H1 (cell line): ENCODE data around the gene SLC25A26. TPM values are rescaled to one million over a fixed set of nuclear protein-coding genes. Genes with fewer than 3 reads are reported as not detected.
"Not testable (repeated sequence)": the region's sequence is repeated elsewhere in the genome, so short reads cannot be mapped to it uniquely, and the experiment has no call there.

Experiments used
- CTCF ChIA-PET: fragments of 300-600 bp; sonication (Branson Sonifier 250); formaldehyde crosslinking; loops from one replicate; lab custom pipeline; 2021; ENCODE audit not compliant: partially characterized antibody; lab: Charles Lee
- POLR2A ChIA-PET: fragments of 300-600 bp; sonication (Branson Sonifier 250); formaldehyde crosslinking; loops from one replicate; lab custom pipeline; 2021; ENCODE audit warnings: inconsistent platforms; ENCODE audit not compliant: partially characterized antibody; lab: Charles Lee
- DNase-seq, 2 experiments: peaks; one replicate each; pipeline versions ENCODE4 v3.0.0 to v3.0.0-alpha.2; 2010 to 2022; ENCODE audit warnings: low spot score in 2 of 2, low read depth in 1 of 2, mixed read lengths in 1 of 2
- FAIRE-seq: peaks from 2 replicates; lab custom pipeline; 2011; peaks lifted over from hg19 to GRCh38; lab: Jason Lieb, UNC
- H2AFZ ChIP-seq: 2 replicates; pipeline ENCODE4 v1.8.1; 2012; ENCODE audit warnings: low read length, inconsistent platforms
- H2AK5ac ChIP-seq: 2 replicates; pipeline ENCODE4 v1.6.1; 2013; ENCODE audit warnings: low read depth, low read length
- H2BK120ac ChIP-seq: replicated peaks from 2 replicates; pipeline ENCODE3; 2013; ENCODE audit warnings: low read depth, low read length, inconsistent platforms
- H2BK12ac ChIP-seq: 2 replicates; pipeline ENCODE4 v1.6.1; 2013; ENCODE audit warnings: low read depth, low read length
- H2BK15ac ChIP-seq: 2 replicates; pipeline ENCODE4 v1.6.1; 2013; ENCODE audit warnings: low read length
- H2BK20ac ChIP-seq: 2 replicates; pipeline ENCODE4 v1.6.1; 2013; ENCODE audit warnings: low read length
- H2BK5ac ChIP-seq: 2 replicates; pipeline ENCODE4 v1.6.1; 2013; ENCODE audit warnings: low read depth, low read length
- H3K14ac ChIP-seq: 2 replicates; pipeline ENCODE4 v1.6.1; 2013; ENCODE audit warnings: inconsistent platforms; ENCODE audit not compliant: insufficient read length
- H3K18ac ChIP-seq: 2 replicates; pipeline ENCODE4 v1.6.1; 2013; ENCODE audit warnings: low read length; ENCODE audit errors: extremely low read depth
- H3K23ac ChIP-seq: 2 replicates; pipeline ENCODE4 v1.6.1; 2013; ENCODE audit warnings: inconsistent platforms; ENCODE audit not compliant: insufficient read length
- H3K23me2 ChIP-seq: 2 replicates; pipeline ENCODE4 v1.6.1; 2013; ENCODE audit warnings: low read depth, low read length
- H3K27ac ChIP-seq: 2 replicates; pipeline ENCODE4 v1.6.1; 2011; ENCODE audit warnings: low read depth, low read length, inconsistent platforms
- H3K27me3 ChIP-seq, 4 experiments: replicated peaks in 1 of 4; 1 replicate in 1 of 4; 2 replicates in 3 of 4; pipeline versions ENCODE4 v1.6.1 to v1.8.1; 2011 to 2013; ENCODE audit warnings: low read length in 3 of 4, mild to moderate bottlenecking in 3 of 4, inconsistent platforms in 2 of 4, mixed read lengths in 2 of 4, moderate library complexity in 1 of 4; ENCODE audit not compliant: control insufficient read depth in 3 of 4, insufficient read depth in 3 of 4; ENCODE audit errors: extremely low read depth in 1 of 4
- H3K36me3 ChIP-seq, 4 experiments: 2 replicates each; pipeline versions ENCODE4 v1.6.1 to v1.8.1; 2011 to 2013; ENCODE audit warnings: mild to moderate bottlenecking in 4 of 4, low read length in 3 of 4, moderate library complexity in 2 of 4, control low read depth in 1 of 4, inconsistent platforms in 1 of 4; ENCODE audit not compliant: insufficient read depth in 4 of 4, control insufficient read depth in 2 of 4
- H3K4ac ChIP-seq: replicated peaks from 2 replicates; pipeline ENCODE3; 2013; ENCODE audit warnings: low read length, low read depth, mixed read lengths, inconsistent platforms; ENCODE audit not compliant: insufficient read length
- H3K4me1 ChIP-seq, 4 experiments: replicated peaks in 1 of 4; 1 replicate in 1 of 4; 2 replicates in 3 of 4; pipeline versions ENCODE4 v1.6.1 to v1.8.1; 2011 to 2013; ENCODE audit warnings: low read length in 3 of 4, inconsistent platforms in 2 of 4, mixed read lengths in 1 of 4; ENCODE audit not compliant: insufficient read depth in 4 of 4, control insufficient read depth in 3 of 4
- H3K4me2 ChIP-seq, 2 experiments: 2 replicates each; pipeline versions ENCODE4 v1.6.1 to v1.8.1; 2011 to 2013; ENCODE audit warnings: low read depth in 2 of 2, low read length in 2 of 2, control low read depth in 1 of 2, inconsistent platforms in 1 of 2, mild to moderate bottlenecking in 1 of 2; ENCODE audit not compliant: insufficient read depth in 1 of 2
- H3K4me3 ChIP-seq, 4 experiments: fragments of 200-600, 300-600 bp in 1 of 4; sonication (generic), shearing (Covaris generic), sonication (Bioruptor Twin) in 1 of 4; 2 replicates each; pipeline versions ENCODE4 v1.5.1 to v1.8.1; 2011 to 2016; ENCODE audit warnings: low read length in 4 of 4, low read depth in 3 of 4, control low read depth in 2 of 4, inconsistent platforms in 2 of 4, mild to moderate bottlenecking in 2 of 4, mixed read lengths in 1 of 4, moderate library complexity in 1 of 4; ENCODE audit not compliant: insufficient read depth in 2 of 4; ENCODE audit errors: extremely low read depth in 1 of 4
- H3K56ac ChIP-seq: replicated peaks from 2 replicates; pipeline ENCODE3; 2013; ENCODE audit warnings: low read depth, mild to moderate bottlenecking, mixed read lengths, low read length, inconsistent platforms; ENCODE audit not compliant: insufficient read length
- H3K79me1 ChIP-seq: 2 replicates; pipeline ENCODE4 v1.6.1; 2013; ENCODE audit warnings: low read depth, low read length, control low read depth
- H3K79me2 ChIP-seq, 2 experiments: 2 replicates each; pipeline versions ENCODE4 v1.6.1 to v1.8.1; 2012 to 2013; ENCODE audit warnings: low read length in 2 of 2, mild to moderate bottlenecking in 2 of 2, inconsistent platforms in 1 of 2; ENCODE audit not compliant: insufficient read depth in 2 of 2, control insufficient read depth in 1 of 2
- H3K9ac ChIP-seq, 4 experiments: replicated peaks in 1 of 4; 1 replicate in 1 of 4; 2 replicates in 3 of 4; pipeline versions ENCODE4 v1.6.1 to v1.8.1; 2011 to 2013; ENCODE audit warnings: low read depth in 3 of 4, low read length in 3 of 4, control low read depth in 2 of 4, mild to moderate bottlenecking in 2 of 4, moderate library complexity in 2 of 4, inconsistent platforms in 1 of 4; ENCODE audit errors: extremely low read depth in 1 of 4
- H3K9me3 ChIP-seq, 2 experiments: 2 replicates each; pipeline versions ENCODE4 v1.6.1 to v1.8.1; 2012 to 2013; ENCODE audit warnings: mild to moderate bottlenecking in 2 of 2, moderate library complexity in 2 of 2, control low read depth in 1 of 2, inconsistent platforms in 1 of 2, low read depth in 1 of 2, low read length in 1 of 2, mixed read lengths in 1 of 2; ENCODE audit not compliant: insufficient read depth in 2 of 2
- H4K20me1 ChIP-seq, 2 experiments: replicated peaks in 1 of 2; 2 replicates each; pipeline versions ENCODE3 to v1.8.1; 2011 to 2013; ENCODE audit warnings: inconsistent platforms in 2 of 2, low read length in 2 of 2, mild to moderate bottlenecking in 1 of 2; ENCODE audit not compliant: insufficient read depth in 2 of 2, control insufficient read depth in 1 of 2
- H4K5ac ChIP-seq: 2 replicates; pipeline ENCODE4 v1.6.1; 2013; ENCODE audit warnings: low read length, low read depth, mixed read lengths, inconsistent platforms; ENCODE audit not compliant: insufficient read length
- H4K8ac ChIP-seq: 2 replicates; pipeline ENCODE4 v1.8.0; 2013; ENCODE audit warnings: mild to moderate bottlenecking, moderate library complexity, low read length, inconsistent platforms; ENCODE audit not compliant: insufficient read depth; ENCODE audit errors: extremely low read depth
- H4K91ac ChIP-seq: replicated peaks from 2 replicates; pipeline ENCODE3; 2013; ENCODE audit warnings: low read length, mixed read lengths, inconsistent platforms; ENCODE audit not compliant: insufficient read length
- WGBS, 2 experiments: shearing (Covaris generic) in 1 of 2; methylation state at CpG; one replicate each; pipeline versions ENCODE4 v1.1.6 to v1.1.7; 2013 to 2015; ENCODE audit warnings: low lambda C conversion rate in 2 of 2, mixed read lengths in 2 of 2, inconsistent platforms in 1 of 2, low coverage in 1 of 2, missing lambda C conversion rate in 1 of 2; ENCODE audit not compliant: insufficient replicate concordance in 2 of 2, insufficient coverage in 1 of 2, insufficient read length in 1 of 2; ENCODE audit errors: extremely low coverage in 1 of 2, missing lambda C conversion rate in 1 of 2; 5-methylcytosine and 5-hydroxymethylcytosine counted together
- polyA plus RNA-seq, 7 experiments: library from polyadenylated mRNA; depleted of rRNA in 3 of 7; stranded (reverse) in 5 of 7; unstranded in 2 of 7; fragments of >200 nt in 5 of 7; fragments of 200-250 nt in 2 of 7; gene quantifications; 1 replicate in 5 of 7; 2 replicates in 1 of 7; 4 replicates in 1 of 7; pipeline versions ENCODE4 v1.2.1 to v1.2.3, GENCODE V29; 2011 to 2013; ENCODE audit warnings: missing spikeins in 2 of 7, mixed read lengths in 2 of 7
- total RNA-seq: library from RNA; stranded (reverse); fragmentation: NEBNext Ultra II Directional; extraction: Animal tissue kit (Norgen Biotek cat#: 25700); gene quantifications from 2 replicates; pipeline ENCODE4 v1.2.1, GENCODE V29; 2021

The SLC25A26 gene
- total and polyA plus RNA-seq, 2 of the 8 experiments (the other 6 are each of a cell fraction or from before 2014, with no cell fraction given): 30.0 to 37.0 TPM

DNA sequence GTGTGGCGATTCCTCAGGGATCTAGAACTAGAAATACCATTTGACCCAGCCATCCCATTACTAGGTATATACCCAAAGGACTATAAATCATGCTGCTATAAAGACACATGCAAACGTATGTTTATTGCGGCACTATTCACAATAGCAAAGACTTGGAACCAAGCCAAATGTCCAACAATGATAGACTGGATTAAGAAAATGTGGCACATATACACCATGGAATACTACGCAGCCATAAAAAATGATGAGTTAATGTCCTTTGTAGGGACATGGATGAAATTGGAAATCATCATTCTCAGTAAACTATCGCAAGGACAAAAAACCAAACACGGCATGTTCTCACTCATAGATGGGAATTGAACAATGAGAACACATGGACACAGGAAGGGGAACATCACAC, 54.0 kb downstream of the SLC25A26 start:
- H3K9me3 ChIP-seq, H2AK5ac ChIP-seq, H3K79me2 ChIP-seq, DNase-seq, H3K4me2 ChIP-seq, H4K5ac ChIP-seq, POLR2A ChIA-PET, H2BK20ac ChIP-seq, H3K23me2 ChIP-seq, H4K91ac ChIP-seq, H3K4me1 ChIP-seq, H2BK5ac ChIP-seq, H2BK12ac ChIP-seq, H3K56ac ChIP-seq, H3K4me3 ChIP-seq, H3K18ac ChIP-seq, H3K9ac ChIP-seq, H3K14ac ChIP-seq, H3K79me1 ChIP-seq, H4K8ac ChIP-seq, H2AFZ ChIP-seq, FAIRE-seq, H4K20me1 ChIP-seq, H2BK120ac ChIP-seq, H3K27ac ChIP-seq, H3K4ac ChIP-seq, H3K23ac ChIP-seq, H3K27me3 ChIP-seq, H3K36me3 ChIP-seq, H2BK15ac ChIP-seq: not testable (repeated sequence)
- CTCF ChIA-PET: interaction anchor here (0.8 to 1.0 kb wide), 2 partner anchors 97 to 528 kb away, joined by 3 to 4 read pairs; no protein-coding TSS in a partner anchor
- 92% methylated on average over 5 of the region's 6 CpGs; no CpG with 5 or more reads in 1 of the 2 experiments for WGBS, 2 experiments
